Prostate gland (tissue), 2 donors: ENCODE data around the gene UBA52.

ENCODE experiments used
- POLR2A ChIP-seq: fragments of 450-650 bp; IDR thresholded peaks from one replicate; pipeline ENCODE4 v1.6.1; 2016; ENCODE audit warnings: antibody characterized with exemption, mild to moderate bottlenecking
- POLR2AphosphoS5 ChIP-seq: sonication (generic); formaldehyde crosslinking; IDR thresholded peaks from one replicate; pipeline ENCODE4 v1.6.1; 2017; ENCODE audit warnings: antibody characterized with exemption
- TF ChIP-seq, protein P1 (sequence below), 4 experiments: fragments of 200-600 bp in 2 of 4; fragments of 450-650 bp in 2 of 4; sonication (generic) in 2 of 4; IDR thresholded peaks; 1 replicate in 3 of 4; 2 replicates in 1 of 4; pipeline ENCODE4 v1.5.1; 2016 to 2019; ENCODE audit warnings: antibody characterized with exemption in 4 of 4, mild to moderate bottlenecking in 2 of 4, moderate library complexity in 2 of 4

DNA sequence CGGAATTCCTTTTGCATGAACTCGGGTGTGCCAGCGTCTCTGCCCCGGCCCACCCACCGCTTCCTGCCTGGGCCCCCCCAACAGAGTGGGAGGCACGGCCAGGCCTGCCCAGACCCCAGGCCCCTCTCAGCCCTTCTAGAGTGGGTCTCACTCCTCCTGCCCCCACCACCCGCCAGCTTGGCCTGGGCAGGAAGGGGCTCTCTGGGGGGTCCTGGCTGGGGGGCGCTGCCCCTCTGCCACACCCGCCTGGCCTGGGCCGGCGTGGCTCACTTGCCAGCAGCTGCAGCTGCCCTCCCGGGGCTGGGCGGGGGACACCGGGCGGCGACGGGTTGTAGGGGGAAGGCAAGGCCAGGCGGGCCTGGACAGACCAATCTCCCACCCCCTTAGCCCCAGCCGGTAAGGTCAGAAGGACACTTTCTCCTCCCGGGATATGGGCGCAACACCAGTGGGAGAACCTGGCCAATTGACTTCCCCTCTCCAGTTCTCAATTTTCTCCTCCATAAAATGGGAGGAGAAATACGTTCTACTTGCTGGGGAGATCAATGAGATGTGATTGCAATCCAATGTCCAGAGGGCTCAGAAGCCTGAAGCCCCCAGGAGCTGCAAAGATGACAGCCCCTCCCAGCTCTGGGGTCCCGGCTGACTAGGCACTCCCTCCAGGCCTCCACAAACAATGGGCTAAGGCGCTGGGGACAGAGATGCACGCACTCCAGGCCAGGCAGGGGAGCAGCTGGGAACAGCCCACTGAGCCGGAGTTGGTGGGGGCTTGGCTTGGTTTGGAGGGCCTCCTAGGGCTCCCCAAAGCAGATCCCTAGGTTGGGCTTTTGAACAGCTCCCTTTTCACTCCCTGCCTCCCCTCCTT is 32.5 kb downstream of the UBA52 start:
- no peak for TF ChIP-seq POLR2A
- TF ChIP-seq, protein P1, sequence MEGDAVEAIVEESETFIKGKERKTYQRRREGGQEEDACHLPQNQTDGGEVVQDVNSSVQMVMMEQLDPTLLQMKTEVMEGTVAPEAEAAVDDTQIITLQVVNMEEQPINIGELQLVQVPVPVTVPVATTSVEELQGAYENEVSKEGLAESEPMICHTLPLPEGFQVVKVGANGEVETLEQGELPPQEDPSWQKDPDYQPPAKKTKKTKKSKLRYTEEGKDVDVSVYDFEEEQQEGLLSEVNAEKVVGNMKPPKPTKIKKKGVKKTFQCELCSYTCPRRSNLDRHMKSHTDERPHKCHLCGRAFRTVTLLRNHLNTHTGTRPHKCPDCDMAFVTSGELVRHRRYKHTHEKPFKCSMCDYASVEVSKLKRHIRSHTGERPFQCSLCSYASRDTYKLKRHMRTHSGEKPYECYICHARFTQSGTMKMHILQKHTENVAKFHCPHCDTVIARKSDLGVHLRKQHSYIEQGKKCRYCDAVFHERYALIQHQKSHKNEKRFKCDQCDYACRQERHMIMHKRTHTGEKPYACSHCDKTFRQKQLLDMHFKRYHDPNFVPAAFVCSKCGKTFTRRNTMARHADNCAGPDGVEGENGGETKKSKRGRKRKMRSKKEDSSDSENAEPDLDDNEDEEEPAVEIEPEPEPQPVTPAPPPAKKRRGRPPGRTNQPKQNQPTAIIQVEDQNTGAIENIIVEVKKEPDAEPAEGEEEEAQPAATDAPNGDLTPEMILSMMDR (IDR thresholded peaks at IDR 0.05) = no peak
- no peak for TF ChIP-seq POLR2AphosphoS5
